ENCODE measurements around the gene PTH2R.

DNA sequence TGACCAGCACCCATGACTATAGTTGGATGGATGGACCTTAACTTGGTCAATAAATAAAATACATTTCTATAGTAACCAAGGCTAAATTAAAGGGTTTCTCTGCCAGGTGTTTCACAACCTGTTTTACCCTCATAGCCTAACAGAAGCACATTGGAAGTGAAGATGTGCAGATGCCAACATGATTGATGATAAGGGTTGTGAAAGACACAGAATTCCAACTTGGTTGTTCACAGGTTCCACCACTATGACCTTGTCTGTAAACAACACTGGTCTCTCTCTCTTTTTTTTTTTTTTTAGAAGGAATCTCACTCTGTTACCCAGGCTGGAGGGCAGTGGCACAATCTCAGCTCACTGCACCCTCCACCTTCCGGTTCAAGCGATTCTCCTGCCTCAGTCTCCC, 37.5 kb upstream of the PTH2R start:
- TF ChIP-seq POLR2A (IDR thresholded peaks at IDR 0.05; ENCODE audit: low read depth, low read length) (no peak), TAF1 (IDR thresholded peaks at IDR 0.05; ENCODE audit: borderline replicate concordance, low read depth, low read length) (no peak), POLR2AphosphoS5 (IDR thresholded peaks at IDR 0.05; ENCODE audit: low read depth, low read length) (no peak)
